Epithelial cell of esophagus (primary cell): ENCODE results near the gene MPHOSPH9.

Experiments
- DNase-seq: peaks from one replicate; pipeline ENCODE4 v3.0.0; 2010; ENCODE audit warnings: low read depth
- H3K4me3 ChIP-seq: 2 replicates; pipeline ENCODE4 v1.5.1; 2011; ENCODE audit warnings: mild to moderate bottlenecking, low read length, control low read depth
- TF ChIP-seq, protein P1 (sequence below): IDR thresholded peaks from 2 replicates; pipeline ENCODE4 v1.5.1; 2011; ENCODE audit warnings: low read depth, mild to moderate bottlenecking, low read length, control low read depth, inconsistent platforms; ENCODE audit not compliant: insufficient read depth; ENCODE audit errors: missing control alignments

MPHOSPH9 gene

DNA sequence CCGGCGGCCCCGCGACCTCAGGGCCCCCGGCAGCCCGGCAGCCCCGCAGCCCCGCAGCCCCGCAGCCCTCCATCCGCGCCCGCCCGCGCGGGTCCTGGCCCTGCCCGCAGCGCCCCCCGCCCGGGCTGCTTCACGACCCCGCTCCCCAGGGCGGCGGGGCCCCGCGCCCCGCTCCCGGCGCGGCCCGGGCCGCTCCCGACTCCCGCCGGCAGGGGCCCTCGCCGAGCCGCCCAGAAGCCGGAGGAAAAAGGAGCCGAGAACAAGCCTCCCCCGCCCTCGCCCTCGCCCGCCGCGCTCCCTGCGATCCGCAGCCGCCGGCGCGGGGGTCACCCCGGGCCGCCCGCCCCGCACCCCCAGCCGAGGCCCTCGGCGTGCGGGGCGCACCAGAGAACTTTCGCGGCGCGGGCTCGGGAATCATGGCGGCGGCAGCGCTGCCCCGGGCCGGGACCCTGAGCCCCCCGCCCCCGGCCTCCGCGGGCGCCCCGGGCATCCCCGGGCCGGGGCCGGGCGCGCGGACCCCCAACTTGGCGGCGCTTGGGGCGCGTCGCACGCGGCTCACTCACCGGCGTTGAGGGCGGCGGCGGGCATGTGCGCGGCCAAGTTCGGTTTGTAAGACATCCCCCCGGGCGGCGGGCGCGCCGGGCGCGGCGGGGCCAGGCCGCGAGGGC lies 38.2 kb upstream of the MPHOSPH9 start:
- TF ChIP-seq, protein P1, sequence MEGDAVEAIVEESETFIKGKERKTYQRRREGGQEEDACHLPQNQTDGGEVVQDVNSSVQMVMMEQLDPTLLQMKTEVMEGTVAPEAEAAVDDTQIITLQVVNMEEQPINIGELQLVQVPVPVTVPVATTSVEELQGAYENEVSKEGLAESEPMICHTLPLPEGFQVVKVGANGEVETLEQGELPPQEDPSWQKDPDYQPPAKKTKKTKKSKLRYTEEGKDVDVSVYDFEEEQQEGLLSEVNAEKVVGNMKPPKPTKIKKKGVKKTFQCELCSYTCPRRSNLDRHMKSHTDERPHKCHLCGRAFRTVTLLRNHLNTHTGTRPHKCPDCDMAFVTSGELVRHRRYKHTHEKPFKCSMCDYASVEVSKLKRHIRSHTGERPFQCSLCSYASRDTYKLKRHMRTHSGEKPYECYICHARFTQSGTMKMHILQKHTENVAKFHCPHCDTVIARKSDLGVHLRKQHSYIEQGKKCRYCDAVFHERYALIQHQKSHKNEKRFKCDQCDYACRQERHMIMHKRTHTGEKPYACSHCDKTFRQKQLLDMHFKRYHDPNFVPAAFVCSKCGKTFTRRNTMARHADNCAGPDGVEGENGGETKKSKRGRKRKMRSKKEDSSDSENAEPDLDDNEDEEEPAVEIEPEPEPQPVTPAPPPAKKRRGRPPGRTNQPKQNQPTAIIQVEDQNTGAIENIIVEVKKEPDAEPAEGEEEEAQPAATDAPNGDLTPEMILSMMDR, result peak; percentile 24
- peak; percentile 73 for DNase-seq
- peak overlapping the region; percentile 75 for H3K4me3 ChIP-seq

DNA sequence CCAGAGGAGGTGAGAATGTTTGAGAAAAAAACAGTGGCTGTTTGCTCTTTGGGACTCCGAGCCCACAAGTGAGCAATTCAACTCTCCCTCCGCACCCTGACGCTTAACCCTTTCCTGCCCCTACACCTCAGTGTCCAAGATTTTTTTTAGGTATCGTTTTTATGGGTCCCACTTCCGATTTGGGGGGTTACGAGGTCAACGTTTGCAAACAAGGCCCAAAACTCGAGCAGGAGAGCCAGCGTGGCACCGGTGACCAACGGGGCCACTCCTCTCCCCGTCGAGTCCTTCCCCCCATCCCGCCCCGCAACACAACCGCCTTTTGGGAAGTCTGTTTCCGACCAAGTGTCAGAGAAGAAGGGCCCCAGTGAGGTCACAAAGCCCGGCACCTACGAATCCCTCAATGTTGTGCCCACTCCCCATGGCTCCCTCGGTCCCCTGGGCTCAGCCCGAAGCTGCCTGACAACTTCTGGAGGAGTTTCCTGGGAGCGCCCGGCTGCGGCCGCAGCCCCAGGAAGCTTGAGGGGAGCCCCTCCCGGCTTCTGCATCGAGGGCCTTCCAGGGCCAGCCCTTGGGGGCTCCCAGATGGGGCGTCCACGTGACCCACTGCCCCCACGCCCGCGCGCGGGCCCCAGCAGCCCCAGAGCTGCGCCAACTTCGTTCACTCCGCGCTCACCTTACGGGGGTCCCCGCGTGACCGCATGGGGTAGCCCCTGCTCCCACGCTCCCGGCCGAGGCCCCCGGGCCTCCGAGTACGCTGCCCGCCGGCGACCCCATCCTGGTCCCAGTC lies 37.5 kb upstream of the MPHOSPH9 start:
- H3K4me3 ChIP-seq, result peak overlapping the region; percentile 75
- peak; percentile 17 for DNase-seq
- TF ChIP-seq, protein P1, result no peak

DNA sequence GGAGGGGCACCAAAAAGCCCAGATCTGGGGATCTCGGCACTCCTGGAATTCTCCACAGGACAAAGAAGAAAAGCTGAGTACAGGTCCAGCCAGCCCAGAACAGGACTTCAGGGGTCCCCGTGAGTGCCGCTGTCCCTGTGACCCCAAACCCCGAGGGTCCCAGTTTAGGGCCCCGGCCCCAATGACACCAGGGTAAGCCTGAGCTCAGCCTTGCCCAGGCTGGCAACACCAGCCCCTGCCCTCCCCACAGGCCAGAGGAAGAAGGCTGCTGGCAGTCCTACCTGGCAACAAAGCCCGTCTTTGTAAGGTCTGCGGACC lies 36.9 kb upstream of the MPHOSPH9 start:
- TF ChIP-seq, protein P1, result no peak
- DNase-seq, result no peak
- H3K4me3 ChIP-seq, result peak overlapping the region; percentile 75

DNA sequence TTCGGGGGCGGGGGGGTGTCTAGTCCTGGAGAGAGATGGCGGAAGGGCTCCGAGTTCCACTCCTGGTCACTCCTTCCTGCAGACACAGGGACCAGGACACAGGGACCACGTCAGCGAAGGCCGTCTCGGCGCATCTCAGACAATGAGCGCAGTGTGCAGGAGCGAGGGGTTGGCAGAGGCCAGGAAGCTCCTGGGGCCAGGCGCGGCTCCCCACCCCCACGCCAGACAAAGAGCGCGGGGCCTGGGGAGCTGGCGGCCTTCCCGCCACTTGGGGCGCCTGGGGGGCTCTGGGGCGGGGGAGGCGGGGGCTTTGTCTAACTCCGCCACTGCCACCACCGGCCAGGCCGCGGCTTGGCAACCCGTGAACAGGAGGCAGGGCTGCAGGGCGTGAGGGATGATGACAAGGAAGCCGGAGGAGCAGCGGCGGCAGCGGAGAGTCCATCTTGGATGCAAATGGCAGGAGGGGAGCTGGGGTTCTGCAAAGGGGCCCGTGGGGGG lies 36.5 kb upstream of the MPHOSPH9 start:
- H3K4me3 ChIP-seq, result peak overlapping the region; percentile 75
- TF ChIP-seq, protein P1, result no peak
- DNase-seq, result peak; percentile 48

DNA sequence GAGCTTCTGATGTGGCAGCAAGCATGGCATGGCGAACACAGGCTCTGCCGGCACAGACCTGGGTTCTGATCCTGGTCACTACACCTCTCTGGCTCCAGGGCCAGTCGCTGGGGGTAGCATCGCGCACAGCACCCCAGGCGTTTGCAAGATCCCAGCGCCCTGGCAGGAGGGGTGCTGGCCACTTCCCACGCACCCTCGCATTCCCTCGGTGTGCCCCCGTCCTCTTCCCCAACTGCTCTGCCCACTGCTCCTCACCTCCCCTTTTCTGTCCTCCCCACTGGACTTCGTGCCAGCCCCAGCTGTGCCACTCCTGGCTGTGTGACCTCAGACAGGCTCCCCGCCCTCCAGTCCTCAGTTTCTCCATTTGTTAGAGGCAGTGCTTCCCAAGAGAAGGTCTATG lies 35.9 kb upstream of the MPHOSPH9 start:
- TF ChIP-seq, protein P1, result no peak
- DNase-seq, result no peak
- H3K4me3 ChIP-seq, result no peak overlapping the region

DNA sequence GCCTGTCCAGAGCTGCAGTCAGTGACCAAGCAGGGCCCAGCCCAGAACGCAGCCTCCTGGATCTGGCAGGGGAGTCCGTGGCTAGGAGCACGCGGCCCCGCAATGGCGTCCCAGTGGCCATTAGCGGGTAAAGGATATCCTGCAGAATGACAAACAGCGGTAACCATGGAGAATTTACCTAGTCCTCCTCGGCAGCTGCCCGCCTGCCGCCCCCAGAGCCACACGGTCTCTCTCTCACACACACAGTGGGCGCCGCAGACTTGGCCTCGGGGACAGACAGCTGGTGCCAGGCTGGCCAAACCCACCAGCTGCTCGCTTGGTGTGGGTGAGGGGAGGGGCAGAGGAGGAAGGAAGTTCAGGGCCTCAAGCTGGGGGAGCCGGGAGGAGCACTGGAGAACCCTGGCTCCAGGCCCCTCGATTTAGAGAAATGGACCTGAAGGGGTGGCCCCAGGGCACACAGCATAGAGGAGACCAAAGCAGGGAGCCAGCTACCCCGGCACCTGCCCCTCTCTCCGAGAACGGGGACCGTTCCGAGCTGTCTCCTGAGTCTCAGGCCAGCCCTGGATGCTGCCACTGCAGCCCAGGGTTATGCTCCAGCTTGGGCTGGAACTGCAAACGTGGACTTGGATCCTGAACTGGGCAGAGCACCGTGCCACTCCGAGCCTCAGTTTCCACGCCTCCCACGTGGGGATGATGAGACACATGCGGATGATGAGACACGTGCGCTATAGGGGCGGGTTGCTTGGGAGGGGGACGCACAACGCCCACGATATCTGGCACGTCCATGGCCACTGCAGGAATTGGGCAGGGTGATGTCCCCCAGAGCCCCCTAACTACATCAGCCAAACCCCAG lies 35.3 kb upstream of the MPHOSPH9 start:
- DNase-seq, result no peak
- H3K4me3 ChIP-seq, result no peak overlapping the region
- TF ChIP-seq, protein P1, result no peak
